Stomach (tissue), 4 donors: ENCODE measurements around the gene TNS1.

Experiments
- CTCF ChIP-seq, 7 experiments: fragments of 450-650 bp in 4 of 7; fragments of 200-600 bp in 3 of 7; sonication (generic) in 3 of 7; IDR thresholded peaks; one replicate each; pipeline ENCODE4 v1.5.1; 2016 to 2019; ENCODE audit warnings: antibody characterized with exemption in 7 of 7, control low read depth in 2 of 7, mild to moderate bottlenecking in 1 of 7
- EP300 ChIP-seq: sonication (generic); formaldehyde crosslinking; IDR thresholded peaks from one replicate; pipeline ENCODE4 v1.6.1; 2017; ENCODE audit warnings: antibody characterized with exemption
- POLR2AphosphoS5 ChIP-seq, 3 donors: sonication (generic); formaldehyde crosslinking; IDR thresholded peaks; one replicate each; pipeline ENCODE4 v1.6.1; 2016; ENCODE audit warnings: antibody characterized with exemption in 3 of 3

- TF ChIP-seq EP300 (no peak), POLR2AphosphoS5 (IDR thresholded peaks at IDR 0.05) (no peak), CTCF (IDR thresholded peaks at IDR 0.05) (no peak)
Measured at GRCh38 chr2:217804791-217805667, 197.8 kb downstream of the TNS1 start.
